ENCODE results near the gene CCDC187.

The CCDC187 gene

DNA sequence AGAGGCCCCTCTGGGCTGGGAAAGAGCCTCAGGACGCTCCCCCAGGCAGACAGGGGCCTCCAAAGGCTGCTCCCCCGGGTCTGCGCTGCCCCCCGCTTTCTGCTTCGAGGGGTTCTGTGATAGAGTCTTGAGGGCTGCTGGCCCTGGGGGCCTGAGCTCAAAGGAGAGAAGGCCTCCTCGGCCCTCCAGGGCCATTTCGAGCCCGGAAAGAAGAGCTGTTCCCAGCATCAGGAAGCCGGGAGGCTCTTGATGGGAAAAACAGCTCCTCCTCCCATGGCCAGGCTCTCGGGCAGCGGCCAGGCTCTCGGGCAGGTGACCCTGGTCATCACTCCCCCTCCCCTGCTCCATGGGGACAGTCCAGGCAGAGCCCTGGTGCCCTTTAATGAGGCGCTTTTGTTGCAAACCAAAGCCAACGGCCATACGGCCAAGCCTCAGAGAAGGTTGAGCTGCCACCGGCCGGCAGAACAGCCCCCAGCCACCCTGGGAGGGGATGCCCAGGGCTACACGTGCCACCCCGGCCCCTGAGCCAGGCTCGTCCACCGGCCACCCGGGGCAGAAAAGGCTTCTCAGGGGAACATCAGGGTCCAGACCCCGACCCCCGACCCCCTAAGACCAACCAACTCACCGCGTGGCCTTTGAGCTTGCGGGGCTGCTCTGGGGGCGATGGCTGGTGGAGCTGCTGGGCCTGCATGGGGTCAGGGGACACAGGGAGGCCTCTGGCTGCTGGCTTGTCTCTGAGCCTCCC lies 42.0 kb downstream of the CCDC187 start:
- no peak for DNase-seq (ENCODE audit: low read depth, low spot score)
- H3K4me3 ChIP-seq (ENCODE audit: low read length), result no peak overlapping the region

- no peak for DNase-seq (ENCODE audit: low read depth, low spot score)
- H3K4me3 ChIP-seq (ENCODE audit: low read length), result no peak overlapping the region
Measured at GRCh38 chr9:136260936-136261472, 42.9 kb downstream of the CCDC187 start.

DNA sequence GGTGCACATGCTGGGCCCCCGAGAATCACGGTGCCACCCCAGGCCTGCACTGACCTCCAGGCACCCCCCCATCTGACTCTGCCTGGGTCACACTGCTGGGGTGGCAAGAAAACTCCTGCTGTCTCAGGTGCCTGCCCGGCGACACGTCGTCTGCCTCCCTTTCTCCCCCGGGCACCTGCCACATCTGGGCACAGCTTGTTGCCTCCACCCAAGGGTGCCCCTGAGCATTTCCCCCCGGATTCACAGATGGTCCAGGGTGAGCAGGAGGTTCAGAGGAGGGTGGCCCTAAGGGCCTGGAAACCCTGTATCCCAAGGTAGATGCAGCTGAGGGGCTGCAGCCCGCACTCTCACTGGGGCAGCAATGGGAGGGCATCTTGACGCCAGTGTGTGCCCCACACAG lies 43.4 kb downstream of the CCDC187 start:
- no peak for DNase-seq (ENCODE audit: low read depth, low spot score)

DNA sequence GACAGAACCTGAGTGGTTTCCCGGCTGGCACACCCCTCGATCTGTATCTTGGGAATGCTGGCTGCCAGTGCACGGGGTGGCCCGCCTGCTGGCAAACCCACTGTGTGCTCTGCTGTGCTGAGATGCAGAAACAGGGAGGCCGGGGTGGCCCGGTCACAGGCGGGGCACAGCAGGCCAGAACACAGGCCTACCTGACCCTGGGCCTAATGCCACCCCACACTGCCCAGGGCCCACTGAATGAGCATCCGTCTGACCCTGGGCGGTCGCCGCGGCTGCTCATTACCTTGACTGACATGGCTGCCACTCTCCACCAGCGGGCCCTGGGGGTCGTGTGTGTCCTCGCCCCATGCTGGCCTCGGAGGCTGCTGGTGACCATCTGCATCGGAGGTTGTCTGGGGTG lies 44.1 kb downstream of the CCDC187 start:
- DNase-seq (ENCODE audit: low read depth, low spot score), result no peak
- H3K4me3 ChIP-seq (ENCODE audit: low read length), result no peak overlapping the region

More for the DNA sequence above, 43.4 kb downstream of the CCDC187 start:
- no peak overlapping the region for H3K4me3 ChIP-seq (ENCODE audit: low read length)

GRCh38 chr9:136259517-136259813 lies 44.4 kb downstream of the CCDC187 start:
- no peak for DNase-seq (ENCODE audit: low read depth, low spot score)
- no peak overlapping the region for H3K4me3 ChIP-seq (ENCODE audit: low read length)

- H3K4me3 ChIP-seq (ENCODE audit: low read length), result no peak overlapping the region
- no peak for DNase-seq (ENCODE audit: low read depth, low spot score)
Measured at GRCh38 chr9:136258786-136259516, 44.9 kb downstream of the CCDC187 start.

DNA sequence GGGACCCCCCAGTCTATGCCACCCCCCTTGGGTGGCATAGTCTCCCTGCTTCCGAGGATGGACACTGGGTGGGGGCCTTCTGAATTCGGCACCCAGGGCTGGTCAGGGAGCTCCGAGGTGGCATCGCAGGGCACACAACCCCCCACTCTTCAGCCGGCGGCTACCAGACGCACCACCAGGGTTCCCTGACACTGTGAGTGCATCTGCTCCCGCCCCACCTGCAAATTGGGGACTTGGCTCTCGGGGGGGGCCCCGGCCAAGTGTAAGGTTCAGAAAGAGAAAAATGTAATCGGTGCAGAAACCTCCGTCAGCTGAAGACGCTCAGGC lies 45.6 kb downstream of the CCDC187 start:
- no peak overlapping the region for H3K4me3 ChIP-seq (ENCODE audit: low read length)
- DNase-seq (ENCODE audit: low read depth, low spot score), result no peak

DNA sequence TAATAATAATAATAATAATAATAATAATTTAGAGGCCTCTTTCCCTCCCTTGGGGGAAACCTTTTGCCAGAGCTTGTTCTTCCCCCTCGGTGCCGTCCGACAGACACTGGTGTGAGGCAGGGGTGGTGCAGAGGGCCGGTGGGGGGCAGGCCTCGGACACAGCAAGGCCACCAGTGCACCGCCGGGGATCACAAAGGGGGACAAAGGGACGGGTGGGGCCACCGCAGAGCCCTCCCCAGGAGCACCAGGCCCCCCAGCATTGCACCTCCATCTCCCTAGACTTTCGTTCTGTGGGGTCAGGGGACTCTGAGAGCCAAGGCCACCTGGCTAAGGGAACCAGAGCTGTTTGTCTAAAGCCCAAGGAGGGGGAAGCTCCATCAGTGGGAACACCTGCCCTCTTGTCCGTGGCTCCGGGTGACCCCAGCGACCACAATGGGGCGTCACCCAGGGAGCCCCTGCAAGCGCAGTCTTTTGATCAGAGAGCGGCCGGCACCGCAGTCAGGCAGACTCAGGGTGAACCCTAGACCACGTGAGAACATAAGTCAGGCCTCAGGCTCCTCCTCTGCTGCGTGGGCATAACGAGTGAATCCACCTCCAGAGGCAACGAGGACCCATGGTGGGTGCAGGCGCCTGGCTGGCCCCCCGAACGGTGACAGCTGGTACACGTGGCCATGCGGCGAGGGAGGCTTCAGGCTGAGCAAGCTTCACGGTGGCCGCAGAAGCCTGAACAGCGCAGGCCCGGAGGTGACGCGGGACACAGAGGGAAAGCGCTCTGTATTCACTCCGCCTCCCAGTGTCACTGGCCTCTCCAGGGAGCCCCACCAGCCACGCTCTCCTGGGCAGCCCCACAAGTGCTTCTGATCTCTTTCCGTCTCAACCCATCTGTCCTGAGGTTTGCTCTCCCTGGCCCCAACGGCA lies 46.3 kb downstream of the CCDC187 start:
- no peak for DNase-seq (ENCODE audit: low read depth, low spot score)
- no peak overlapping the region for H3K4me3 ChIP-seq (ENCODE audit: low read length)

DNA sequence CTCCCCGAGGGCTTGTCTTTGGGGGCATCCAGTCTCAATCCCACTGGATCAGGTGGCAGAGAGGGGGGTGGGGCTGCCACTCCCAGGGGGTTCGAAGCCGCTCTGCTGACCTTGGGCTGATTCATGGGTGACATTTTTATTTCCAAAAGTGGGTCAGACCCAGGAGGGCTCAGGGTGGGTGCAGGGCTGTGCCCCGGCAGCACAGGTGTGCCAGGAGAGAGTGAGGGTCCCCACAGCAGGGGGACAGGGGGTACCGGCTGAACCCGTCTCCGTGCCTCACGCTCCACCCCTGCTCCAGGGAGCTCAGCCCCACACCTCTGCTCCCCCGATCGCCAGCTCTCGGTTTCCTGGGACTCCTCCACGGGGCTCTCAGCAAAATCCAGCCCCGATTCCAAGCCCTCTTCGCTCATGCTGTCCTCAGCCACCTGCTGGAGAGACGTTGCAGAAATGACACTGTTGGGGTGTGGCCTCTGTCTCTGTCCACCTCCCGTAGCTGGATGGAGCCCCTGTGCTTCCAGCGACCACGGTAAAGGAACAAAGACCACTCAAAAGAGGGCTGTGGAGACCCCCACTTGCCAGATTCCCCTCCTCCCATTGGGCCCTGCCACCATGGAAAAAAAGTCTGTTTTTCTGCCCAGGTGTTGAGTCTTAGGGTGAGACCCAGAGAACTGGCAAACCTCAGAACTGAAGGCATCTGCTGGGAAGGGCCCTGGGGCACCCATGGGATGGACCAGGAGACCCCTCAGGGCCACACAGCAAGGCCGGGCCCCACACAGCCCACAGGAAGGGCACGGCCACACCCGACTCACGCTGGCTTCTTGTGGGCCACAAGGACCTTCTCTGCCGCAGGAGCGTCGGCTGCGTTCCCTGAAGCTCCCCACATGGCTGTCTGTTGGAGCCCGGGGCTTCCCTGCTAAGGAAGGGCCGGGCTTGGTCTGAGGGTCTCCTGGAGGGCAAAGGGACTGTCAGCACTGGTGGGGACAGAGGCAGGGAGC lies 47.7 kb downstream of the CCDC187 start:
- no peak overlapping the region for H3K4me3 ChIP-seq (ENCODE audit: low read length)
- no peak for DNase-seq (ENCODE audit: low read depth, low spot score)

DNA sequence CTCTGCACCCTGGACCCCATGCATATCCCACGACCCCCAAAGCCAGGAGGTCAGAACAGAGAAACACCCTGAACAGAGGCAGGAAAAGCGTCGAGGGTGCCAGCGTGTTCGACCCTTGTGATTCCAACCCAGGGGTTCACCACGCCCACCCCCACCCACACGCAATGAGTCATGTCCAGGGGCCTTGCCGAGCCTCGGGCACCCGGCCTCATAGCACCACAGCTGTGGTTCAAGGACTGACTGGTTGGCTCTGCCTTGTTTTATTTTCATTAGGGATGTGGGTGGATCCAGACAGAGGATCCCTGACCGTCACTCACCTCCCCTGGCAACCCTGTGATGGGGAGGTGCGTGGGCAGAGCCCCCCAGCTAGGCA lies 48.7 kb downstream of the CCDC187 start:
- no peak for DNase-seq (ENCODE audit: low read depth, low spot score)
- H3K4me3 ChIP-seq (ENCODE audit: low read length), result no peak overlapping the region

DNA sequence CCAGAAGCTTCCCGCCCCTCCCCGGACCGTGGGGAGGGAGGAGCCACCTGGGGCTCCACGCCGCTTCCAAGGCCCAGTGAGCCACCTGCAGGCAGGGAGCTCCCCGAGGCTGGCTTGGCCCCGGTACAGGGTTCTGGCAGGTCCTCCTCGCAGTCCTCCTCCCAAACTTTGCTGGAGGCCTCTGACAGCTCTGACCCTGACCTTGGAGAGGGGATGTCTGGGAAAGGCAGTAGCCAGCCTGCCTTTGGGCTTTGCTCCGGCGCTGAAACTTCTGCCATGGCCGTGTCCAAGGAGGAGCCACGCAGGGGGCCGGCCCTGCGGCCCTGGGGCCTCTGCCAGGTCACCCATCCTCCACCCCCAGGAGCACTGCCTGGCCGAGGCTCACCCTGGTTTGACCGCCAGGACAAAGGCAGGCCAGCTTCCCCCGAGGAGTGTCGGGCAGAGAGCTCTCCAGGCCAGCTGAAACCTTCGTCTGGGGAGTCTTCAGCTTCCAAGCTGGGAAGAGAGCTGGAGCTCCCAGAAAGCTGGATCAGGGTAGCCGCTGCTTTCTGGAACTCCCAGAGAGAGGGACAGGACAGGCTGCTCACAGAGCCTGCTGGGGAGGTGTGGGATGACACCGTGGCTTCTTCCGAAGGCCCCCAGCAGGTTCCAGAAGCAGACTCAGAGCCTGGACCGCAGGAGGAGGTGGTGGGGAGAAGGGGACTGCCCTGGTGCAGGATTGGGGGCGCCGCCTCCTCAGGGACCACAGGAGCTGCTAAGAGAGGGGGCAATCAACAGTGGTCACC lies 49.3 kb downstream of the CCDC187 start:
- H3K4me3 ChIP-seq (ENCODE audit: low read length), result no peak overlapping the region
- DNase-seq (ENCODE audit: low read depth, low spot score), result no peak

- no peak overlapping the region for H3K4me3 ChIP-seq (ENCODE audit: low read length)
- no peak for DNase-seq (ENCODE audit: low read depth, low spot score)
Measured at GRCh38 chr9:136253246-136254130, 50.4 kb downstream of the CCDC187 start.

DNA sequence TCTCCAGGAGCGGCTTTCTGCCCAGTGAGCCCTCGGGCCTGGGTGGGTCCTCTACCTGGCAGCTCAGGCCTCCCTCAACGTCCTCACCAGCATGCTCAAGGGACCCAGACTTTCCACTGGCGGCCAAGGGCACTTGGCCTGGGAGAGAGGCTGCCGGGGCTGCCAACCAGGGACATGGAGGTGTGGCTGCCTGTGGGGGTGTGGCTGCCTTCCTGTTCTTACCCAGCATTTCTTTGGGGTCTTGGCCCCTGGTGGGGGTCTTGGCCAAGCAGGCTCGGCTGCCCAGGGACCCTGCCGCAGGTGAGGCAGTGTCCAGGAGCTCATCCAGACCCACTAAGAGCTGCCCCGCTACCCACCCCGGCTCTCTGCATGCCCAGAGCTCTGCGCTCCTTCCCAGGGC lies 51.0 kb downstream of the CCDC187 start:
- H3K4me3 ChIP-seq (ENCODE audit: low read length), result no peak overlapping the region
- no peak for DNase-seq (ENCODE audit: low read depth, low spot score)

DNA sequence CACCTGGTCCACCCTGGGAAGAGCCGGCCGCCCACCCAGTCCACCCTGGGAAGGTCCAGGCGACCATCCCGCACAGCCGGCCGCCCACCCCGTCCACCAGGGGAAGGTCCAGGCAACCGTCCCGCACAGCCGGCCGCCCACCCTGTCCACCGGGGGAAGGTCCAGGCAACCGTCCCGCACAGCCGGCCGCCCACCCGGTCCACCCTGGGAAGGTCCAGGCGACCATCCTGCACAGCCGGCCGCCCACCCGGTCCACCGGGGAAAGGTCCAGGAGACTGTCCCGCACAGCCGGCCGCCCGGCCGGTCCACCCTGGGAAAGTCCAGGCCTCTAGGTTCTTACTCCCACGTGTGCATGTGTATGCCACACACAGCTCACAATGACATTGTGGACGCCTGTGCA lies 51.6 kb downstream of the CCDC187 start:
- no peak for DNase-seq (ENCODE audit: low read depth, low spot score)
- no peak overlapping the region for H3K4me3 ChIP-seq (ENCODE audit: low read length)

DNA sequence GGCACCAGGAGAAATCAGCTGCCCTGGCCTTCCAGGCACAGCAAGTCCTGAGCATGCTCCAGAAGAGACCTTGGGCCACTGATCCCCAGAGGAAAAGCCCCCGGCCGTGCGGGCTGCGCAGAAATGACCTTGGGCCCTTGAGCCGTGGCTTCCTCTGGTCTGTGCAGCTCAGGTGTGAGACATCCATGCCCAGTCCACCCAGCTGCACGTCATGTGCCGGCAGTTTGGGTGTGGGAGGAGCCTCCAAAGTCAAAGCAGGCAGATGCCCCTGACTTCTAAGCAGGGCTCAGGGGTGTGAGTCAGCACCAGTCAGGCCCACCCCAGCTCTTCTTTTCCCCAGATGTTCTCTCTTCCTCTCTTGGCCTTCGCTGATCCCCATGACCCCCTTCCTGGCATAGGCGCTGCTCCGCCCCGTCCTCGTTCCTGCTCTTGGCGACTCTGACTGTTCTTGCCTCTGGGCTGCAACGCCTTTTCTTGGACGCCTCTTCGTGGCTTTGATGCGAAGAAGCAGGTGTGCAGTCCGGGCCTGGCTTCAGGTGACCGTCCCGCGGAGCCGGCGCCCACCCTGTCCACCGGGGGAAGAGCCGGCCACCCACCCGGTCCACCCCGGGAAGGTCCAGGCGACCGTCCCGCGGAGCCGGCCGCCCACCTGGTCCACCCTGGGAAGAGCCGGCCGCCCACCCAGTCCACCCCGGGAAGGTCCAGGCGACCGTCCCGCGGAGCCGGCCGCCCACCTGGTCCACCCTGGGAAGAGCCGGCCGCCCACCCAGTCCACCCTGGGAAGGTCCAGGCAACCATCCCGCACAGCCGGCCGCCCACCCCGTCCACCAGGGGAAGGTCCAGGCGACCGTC lies 52.4 kb downstream of the CCDC187 start:
- DNase-seq (ENCODE audit: low read depth, low spot score), result no peak

GRCh38 chr9:136250676-136251075 lies 53.2 kb downstream of the CCDC187 start:
- DNase-seq (ENCODE audit: low read depth, low spot score), result no peak
- H3K4me3 ChIP-seq (ENCODE audit: low read length), result no peak overlapping the region

More for the DNA sequence above, 52.4 kb downstream of the CCDC187 start:
- no peak overlapping the region for H3K4me3 ChIP-seq (ENCODE audit: low read length)

Measured in Jurkat, Clone E6-1 (cell line).